Neural cell (in vitro differentiated cells): ENCODE data around the gene APOL5.

Experiments used
- EP300 ChIP-seq: fragments of 450-650 bp; conservative IDR thresholded peaks from 2 replicates; pipeline ENCODE4 v1.6.1; 2014; ENCODE audit warnings: antibody characterized with exemption, mild to moderate bottlenecking, moderate library complexity; ENCODE audit not compliant: poor library complexity, severe bottlenecking
- EZH2 ChIP-seq: fragments of 200-600, 300-800 bp; shearing (Covaris generic), sonication (generic); IDR thresholded peaks from 2 replicates; pipeline ENCODE4 v1.6.1; 2014; ENCODE audit warnings: antibody characterized with exemption, low read length, borderline replicate concordance, mild to moderate bottlenecking; ENCODE audit not compliant: insufficient read depth, poor library complexity, severe bottlenecking
- POLR2AphosphoS5 ChIP-seq: IDR thresholded peaks from 2 replicates; pipeline ENCODE4 v1.6.1; 2012
- REST ChIP-seq: IDR thresholded peaks from 2 replicates; pipeline ENCODE4 v1.6.1; 2012; ENCODE audit warnings: borderline replicate concordance
- SMC3 ChIP-seq: fragments of 450-650 bp; conservative IDR thresholded peaks from 2 replicates; pipeline ENCODE4 v1.6.1; 2014; ENCODE audit warnings: antibody characterized with exemption, mild to moderate bottlenecking, moderate library complexity; ENCODE audit not compliant: poor library complexity
- TAF1 ChIP-seq: IDR thresholded peaks from 2 replicates; pipeline ENCODE4 v1.6.1; 2012; ENCODE audit warnings: low read depth
- TF ChIP-seq, protein P1 (sequence below): fragments of 450-650 bp; IDR thresholded peaks from 2 replicates; pipeline ENCODE4 v1.5.1; 2014; ENCODE audit warnings: antibody characterized with exemption, mild to moderate bottlenecking, moderate library complexity; ENCODE audit not compliant: poor library complexity, severe bottlenecking

GRCh38 chr22:35731321-35731720, 13.6 kb downstream of the APOL5 start:
- TF ChIP-seq TAF1 (no peak), SMC3 (no peak), REST (no peak), EZH2 (no peak), POLR2AphosphoS5 (no peak), EP300 (no peak)
- TF ChIP-seq, protein P1, sequence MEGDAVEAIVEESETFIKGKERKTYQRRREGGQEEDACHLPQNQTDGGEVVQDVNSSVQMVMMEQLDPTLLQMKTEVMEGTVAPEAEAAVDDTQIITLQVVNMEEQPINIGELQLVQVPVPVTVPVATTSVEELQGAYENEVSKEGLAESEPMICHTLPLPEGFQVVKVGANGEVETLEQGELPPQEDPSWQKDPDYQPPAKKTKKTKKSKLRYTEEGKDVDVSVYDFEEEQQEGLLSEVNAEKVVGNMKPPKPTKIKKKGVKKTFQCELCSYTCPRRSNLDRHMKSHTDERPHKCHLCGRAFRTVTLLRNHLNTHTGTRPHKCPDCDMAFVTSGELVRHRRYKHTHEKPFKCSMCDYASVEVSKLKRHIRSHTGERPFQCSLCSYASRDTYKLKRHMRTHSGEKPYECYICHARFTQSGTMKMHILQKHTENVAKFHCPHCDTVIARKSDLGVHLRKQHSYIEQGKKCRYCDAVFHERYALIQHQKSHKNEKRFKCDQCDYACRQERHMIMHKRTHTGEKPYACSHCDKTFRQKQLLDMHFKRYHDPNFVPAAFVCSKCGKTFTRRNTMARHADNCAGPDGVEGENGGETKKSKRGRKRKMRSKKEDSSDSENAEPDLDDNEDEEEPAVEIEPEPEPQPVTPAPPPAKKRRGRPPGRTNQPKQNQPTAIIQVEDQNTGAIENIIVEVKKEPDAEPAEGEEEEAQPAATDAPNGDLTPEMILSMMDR = no peak
